Measurements from ENCODE around the gene EFCAB11.

The EFCAB11 gene

GRCh38 chr14:89983375-89983774 lies 28.8 kb upstream of the EFCAB11 start:
- no peak overlapping the region for H3K4me3 ChIP-seq (ENCODE audit: low read depth, low read length, poor library complexity, severe bottlenecking)
- H3K4me2 ChIP-seq (ENCODE audit: low read length), result no peak overlapping the region
- no peak overlapping the region for H3K9ac ChIP-seq (ENCODE audit: low read length)
- H4K20me1 ChIP-seq (ENCODE audit: insufficient read depth, low read length), result no peaks in the 10 kb centered on the region
- no peaks in the 10 kb centered on the region for H3K27me3 ChIP-seq (ENCODE audit: insufficient read depth, low read length)
- H3K9me2 ChIP-seq (ENCODE audit: low read depth, low read length), result no peaks in the 10 kb centered on the region
- H3F3A ChIP-seq (ENCODE audit: insufficient read depth, low read length), result no peaks in the 10 kb centered on the region
- H3K79me2 ChIP-seq (ENCODE audit: insufficient read depth, low read length), result no peaks in the 10 kb centered on the region
- H2AFZ ChIP-seq (ENCODE audit: low read length), result no peak overlapping the region
- no peaks in the 10 kb centered on the region for H3K9me3 ChIP-seq (ENCODE audit: low read length)
- H3K27ac ChIP-seq (ENCODE audit: low read depth, low read length, poor library complexity, severe bottlenecking), result no peak overlapping the region
- TF ChIP-seq CTCF (IDR thresholded peaks at IDR 0.05; ENCODE audit: low read length) (no peak), EZH2 (IDR thresholded peaks at IDR 0.05; ENCODE audit: borderline replicate concordance, low read length) (no peak)
- no peaks in the 10 kb centered on the region for H3K4me1 ChIP-seq (ENCODE audit: insufficient read depth, low read length, severe bottlenecking)
- H3K36me3 ChIP-seq (ENCODE audit: insufficient read depth, low read length), result peaks cover 96% of the 10 kb centered on the region

- H4K20me1 ChIP-seq (ENCODE audit: insufficient read depth, low read length), result no peaks in the 10 kb centered on the region
- no peak overlapping the region for H3K9ac ChIP-seq (ENCODE audit: low read length)
- H3K27me3 ChIP-seq (ENCODE audit: insufficient read depth, low read length), result no peaks in the 10 kb centered on the region
- H3K36me3 ChIP-seq (ENCODE audit: insufficient read depth, low read length), result peaks cover 77% of the 10 kb centered on the region
- no peak overlapping the region for H3K4me3 ChIP-seq (ENCODE audit: low read depth, low read length, poor library complexity, severe bottlenecking)
- no peaks in the 10 kb centered on the region for H3K79me2 ChIP-seq (ENCODE audit: insufficient read depth, low read length)
- H3K4me1 ChIP-seq (ENCODE audit: insufficient read depth, low read length, severe bottlenecking), result no peaks in the 10 kb centered on the region
- no peak overlapping the region for H3K4me2 ChIP-seq (ENCODE audit: low read length)
- no peak overlapping the region for H3K27ac ChIP-seq (ENCODE audit: low read depth, low read length, poor library complexity, severe bottlenecking)
- H3K9me3 ChIP-seq (ENCODE audit: low read length), result no peaks in the 10 kb centered on the region
- no peak for TF ChIP-seq CTCF (IDR thresholded peaks at IDR 0.05; ENCODE audit: low read length)
- TF ChIP-seq EZH2 (IDR thresholded peaks at IDR 0.05; ENCODE audit: borderline replicate concordance, low read length), result no peak
- H3F3A ChIP-seq (ENCODE audit: insufficient read depth, low read length), result no peaks in the 10 kb centered on the region
- no peaks in the 10 kb centered on the region for H3K9me2 ChIP-seq (ENCODE audit: low read depth, low read length)
- H2AFZ ChIP-seq (ENCODE audit: low read length), result no peak overlapping the region
Measured at GRCh38 chr14:89978656-89979055, 24.1 kb upstream of the EFCAB11 start.

- H3K4me2 ChIP-seq (ENCODE audit: low read length), result no peak overlapping the region
- H3K36me3 ChIP-seq (ENCODE audit: insufficient read depth, low read length), result peaks cover 77% of the 10 kb centered on the region
- no peak overlapping the region for H3K27ac ChIP-seq (ENCODE audit: low read depth, low read length, poor library complexity, severe bottlenecking)
- H3F3A ChIP-seq (ENCODE audit: insufficient read depth, low read length), result no peaks in the 10 kb centered on the region
- H2AFZ ChIP-seq (ENCODE audit: low read length), result no peak overlapping the region
- H3K79me2 ChIP-seq (ENCODE audit: insufficient read depth, low read length), result no peaks in the 10 kb centered on the region
- H3K27me3 ChIP-seq (ENCODE audit: insufficient read depth, low read length), result no peaks in the 10 kb centered on the region
- no peaks in the 10 kb centered on the region for H3K4me1 ChIP-seq (ENCODE audit: insufficient read depth, low read length, severe bottlenecking)
- no peak overlapping the region for H3K9ac ChIP-seq (ENCODE audit: low read length)
- TF ChIP-seq EZH2 (IDR thresholded peaks at IDR 0.05; ENCODE audit: borderline replicate concordance, low read length) (no peak), CTCF (IDR thresholded peaks at IDR 0.05; ENCODE audit: low read length) (no peak)
- H4K20me1 ChIP-seq (ENCODE audit: insufficient read depth, low read length), result no peaks in the 10 kb centered on the region
- H3K9me3 ChIP-seq (ENCODE audit: low read length), result no peaks in the 10 kb centered on the region
- H3K9me2 ChIP-seq (ENCODE audit: low read depth, low read length), result no peaks in the 10 kb centered on the region
- no peak overlapping the region for H3K4me3 ChIP-seq (ENCODE audit: low read depth, low read length, poor library complexity, severe bottlenecking)
Measured at GRCh38 chr14:89977668-89978067, 23.1 kb upstream of the EFCAB11 start.
